ENCODE measurements around the gene MEIOC. TPM values are rescaled to one million over a fixed set of nuclear protein-coding genes. Genes with fewer than 3 reads are reported as not detected.
"Not testable (repeated sequence)": the region's sequence is repeated elsewhere in the genome, so short reads cannot be mapped to it uniquely, and the experiment has no call there.

Gene MEIOC
- total RNA-seq, 2 experiments from 2014 or later: 0.16 to 0.25 TPM

DNA sequence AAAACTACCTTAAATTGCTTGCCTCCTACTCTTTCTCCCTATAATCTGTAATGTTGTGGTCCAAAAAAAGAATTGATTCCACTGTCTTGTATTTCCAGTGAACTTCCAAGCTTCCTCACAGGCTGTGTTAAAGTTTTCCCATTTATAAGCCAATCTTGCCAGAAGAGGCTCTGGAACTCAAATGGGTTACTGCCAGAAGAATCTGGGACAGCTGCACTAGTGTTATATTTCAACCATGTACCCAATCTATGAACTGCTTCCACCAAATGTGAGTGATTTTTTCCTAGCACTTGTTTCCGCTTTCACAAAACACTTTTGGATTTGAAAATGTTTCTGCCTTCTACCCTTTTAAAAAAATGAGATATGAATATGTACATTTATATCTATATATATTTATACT lies 31.5 kb downstream of the MEIOC start:
- intact Hi-C loops (cut with micrococcal nuclease): no loop called here
- TF ChIP-seq, protein P1, sequence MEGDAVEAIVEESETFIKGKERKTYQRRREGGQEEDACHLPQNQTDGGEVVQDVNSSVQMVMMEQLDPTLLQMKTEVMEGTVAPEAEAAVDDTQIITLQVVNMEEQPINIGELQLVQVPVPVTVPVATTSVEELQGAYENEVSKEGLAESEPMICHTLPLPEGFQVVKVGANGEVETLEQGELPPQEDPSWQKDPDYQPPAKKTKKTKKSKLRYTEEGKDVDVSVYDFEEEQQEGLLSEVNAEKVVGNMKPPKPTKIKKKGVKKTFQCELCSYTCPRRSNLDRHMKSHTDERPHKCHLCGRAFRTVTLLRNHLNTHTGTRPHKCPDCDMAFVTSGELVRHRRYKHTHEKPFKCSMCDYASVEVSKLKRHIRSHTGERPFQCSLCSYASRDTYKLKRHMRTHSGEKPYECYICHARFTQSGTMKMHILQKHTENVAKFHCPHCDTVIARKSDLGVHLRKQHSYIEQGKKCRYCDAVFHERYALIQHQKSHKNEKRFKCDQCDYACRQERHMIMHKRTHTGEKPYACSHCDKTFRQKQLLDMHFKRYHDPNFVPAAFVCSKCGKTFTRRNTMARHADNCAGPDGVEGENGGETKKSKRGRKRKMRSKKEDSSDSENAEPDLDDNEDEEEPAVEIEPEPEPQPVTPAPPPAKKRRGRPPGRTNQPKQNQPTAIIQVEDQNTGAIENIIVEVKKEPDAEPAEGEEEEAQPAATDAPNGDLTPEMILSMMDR (IDR thresholded peaks at IDR 0.05): no peak
- Mint-ChIP-seq H3K4me1 (ENCODE audit: low read depth) (peaks cover 22% of the 10 kb centered on the region), H3K9me3 (no peaks in the 10 kb centered on the region), H3K27me3 (no peaks in the 10 kb centered on the region), H3K36me3 (ENCODE audit: low read depth) (peaks cover 18% of the 10 kb centered on the region), H3K4me3 (no peak overlapping the region), H3K27ac (no peak overlapping the region)
- ChIA-PET CTCF (interaction anchor here (1.4 kb wide), 2 partner anchors 16 to 176 kb away, joined by 3 to 5 read pairs; no protein-coding TSS in a partner anchor), POLR2A (interaction anchor here (0.6 kb wide), 1 partner anchor 89 kb away, joined by 3 read pairs; no protein-coding TSS in a partner anchor)
- DNase-seq: no peak
- ATAC-seq: no peak

DNA sequence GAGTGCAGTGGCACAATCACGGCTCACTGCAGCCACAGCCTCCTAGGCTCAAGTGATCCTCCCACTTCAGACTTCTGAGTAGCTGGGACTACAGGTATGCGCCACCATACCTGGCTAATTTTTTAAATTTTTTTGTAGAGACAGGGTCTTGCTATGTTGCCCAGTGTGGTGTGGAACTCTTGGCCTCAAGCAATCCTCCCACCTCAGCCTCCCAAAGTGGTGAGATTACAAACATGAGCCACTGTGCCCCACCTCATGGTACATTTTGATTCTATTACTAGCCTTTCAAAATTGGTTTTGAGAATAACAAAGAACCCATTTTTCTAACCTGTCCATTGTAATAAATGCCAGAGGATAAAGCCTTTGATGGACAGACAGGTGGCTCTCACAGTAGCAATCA lies 31.9 kb downstream of the MEIOC start:
- TF ChIP-seq, protein P1 (IDR thresholded peaks at IDR 0.05): no peak
- ChIA-PET CTCF (interaction anchor here (0.9 to 1.4 kb wide), 7 partner anchors 16 to 243 kb away, joined by 3 to 5 read pairs (median 3); no protein-coding TSS in a partner anchor), POLR2A (interaction anchor here (1.1 to 1.6 kb wide), 3 partner anchors 20 to 184 kb away, joined by 3 to 6 read pairs (median 5); partner anchors contain the start of gene DBF4B)
- Mint-ChIP-seq H3K36me3 (ENCODE audit: low read depth) (peaks cover 16% of the 10 kb centered on the region), H3K4me1 (ENCODE audit: low read depth) (peaks cover 22% of the 10 kb centered on the region), H3K27me3 (no peaks in the 10 kb centered on the region), H3K9me3 (no peaks in the 10 kb centered on the region), H3K27ac (no peak overlapping the region), H3K4me3 (peak overlapping the region; percentile 97)
- ATAC-seq (no peak), DNase-seq (no peak)
- intact Hi-C loops (cut with micrococcal nuclease): no loop called here

DNA sequence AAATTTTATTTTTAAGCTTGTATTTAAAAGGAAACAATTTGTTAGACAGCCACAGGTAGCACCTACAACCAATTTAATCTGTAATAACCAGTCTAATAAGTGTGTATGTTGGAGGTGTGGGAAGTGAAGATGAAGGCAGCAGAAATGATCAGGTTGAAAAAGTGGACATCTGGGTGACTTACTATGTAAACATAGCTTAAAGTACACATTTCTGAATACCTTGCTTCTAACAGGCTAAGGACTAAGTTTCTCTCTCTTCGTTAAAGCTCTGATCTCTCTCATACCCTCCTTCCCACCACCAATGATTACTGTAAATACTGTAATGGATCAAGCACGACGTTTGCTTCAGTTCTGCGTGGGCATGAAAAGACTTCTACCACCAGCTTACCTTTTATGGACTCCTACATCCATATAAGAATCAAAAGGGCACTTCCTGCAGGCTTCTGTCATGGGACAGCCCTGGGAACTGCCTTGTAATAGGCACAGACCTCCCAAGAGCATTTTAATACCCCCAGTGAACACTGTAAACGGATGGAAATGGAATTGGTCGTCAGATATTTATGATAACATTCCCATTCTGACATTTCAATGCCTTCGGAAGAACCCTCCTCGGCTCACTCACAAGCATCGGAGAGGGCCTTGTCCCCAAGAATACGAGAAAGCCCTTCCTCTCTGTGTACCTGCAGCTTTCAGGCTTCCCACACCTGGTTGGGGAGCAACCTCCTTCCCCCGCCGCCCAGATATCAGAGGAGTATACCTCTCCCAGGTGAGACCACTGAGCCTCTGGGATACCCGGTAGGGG lies 32.6 kb downstream of the MEIOC start:
- peak overlapping the region; percentile 97 for H3K4me3 Mint-ChIP-seq
- intact Hi-C loops (cut with micrococcal nuclease): no loop called here
- ChIA-PET CTCF (interaction anchor here (0.9 to 1.4 kb wide), 7 partner anchors 17 to 243 kb away, joined by 3 to 5 read pairs (median 3); no protein-coding TSS in a partner anchor), POLR2A (interaction anchor here (1.0 to 1.6 kb wide), 5 partner anchors 20 to 185 kb away, joined by 3 to 6 read pairs (median 3); partner anchors contain the start of gene DBF4B)
- H3K4me1 Mint-ChIP-seq (ENCODE audit: low read depth): peaks cover 16% of the 10 kb centered on the region
- H3K27ac Mint-ChIP-seq: peak overlapping the region; percentile 89
- TF ChIP-seq, protein P1 (IDR thresholded peaks at IDR 0.05): no peak
- peak; percentile 7 for ATAC-seq
- DNase-seq: no peak
- no peaks in the 10 kb centered on the region for H3K27me3 Mint-ChIP-seq
- H3K36me3 Mint-ChIP-seq (ENCODE audit: low read depth): peaks cover 9% of the 10 kb centered on the region
- H3K9me3 Mint-ChIP-seq: no peaks in the 10 kb centered on the region

DNA sequence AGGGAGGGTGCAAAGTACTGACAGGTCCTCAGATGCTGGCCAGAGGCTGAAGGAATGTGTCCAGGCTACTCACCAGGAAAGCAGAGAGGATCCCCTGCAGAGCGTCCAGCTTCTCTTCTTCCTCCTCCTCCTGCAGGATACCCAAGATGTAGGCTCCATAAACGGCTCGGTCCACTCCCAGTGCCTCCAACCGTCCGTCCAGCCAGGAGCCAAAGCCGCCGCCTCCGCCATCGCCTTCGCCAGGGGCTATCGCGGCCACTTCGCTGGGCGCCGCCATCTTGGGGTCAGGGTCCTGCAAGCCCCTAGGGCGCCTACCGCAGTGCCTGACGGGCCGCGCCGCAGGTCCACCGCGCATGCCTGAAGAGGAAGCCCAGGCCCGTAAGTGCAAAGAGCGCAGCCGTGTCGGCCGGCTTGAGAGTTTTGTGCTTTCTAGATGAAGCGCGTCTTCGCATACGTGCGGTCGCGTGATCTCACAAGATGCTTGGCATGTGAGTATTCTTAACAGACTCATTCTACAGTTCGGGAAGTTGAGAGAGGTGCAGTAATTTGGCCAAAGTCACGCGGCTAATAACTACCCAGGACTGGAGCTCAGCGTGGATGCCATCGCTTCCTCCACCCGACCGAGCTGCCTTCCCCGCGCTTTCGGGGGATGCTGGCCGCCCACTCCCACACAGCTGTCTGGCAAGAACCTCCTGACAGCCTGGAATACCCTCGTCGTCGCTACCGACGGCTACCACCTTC lies 33.4 kb downstream of the MEIOC start, which contains the start of gene CCDC43:
Gene CCDC43 (minus strand): TSS at position 300 of the 741 bp plus-strand sequence. CDS start 23 bp downstream, at position 277.
- ChIA-PET CTCF (interaction anchor here (1.2 to 2.1 kb wide), 4 partner anchors 17 to 156 kb away, joined by 3 to 7 read pairs (median 6); no protein-coding TSS in a partner anchor), POLR2A (interaction anchor here (0.5 to 2.4 kb wide), 10 partner anchors 18 to 260 kb away, joined by 3 to 13 read pairs (median 3); partner anchors contain the start of gene DBF4B)
- intact Hi-C loops (cut with micrococcal nuclease): no loop called here
- peaks cover 8% of the 10 kb centered on the region for H3K36me3 Mint-ChIP-seq (ENCODE audit: low read depth)
- H3K27ac Mint-ChIP-seq: peak within 1 kb of the TSS; percentile 89
- H3K4me1 Mint-ChIP-seq (ENCODE audit: low read depth): peaks cover 14% of the 10 kb centered on the region
- no peaks in the 10 kb centered on the region for H3K9me3 Mint-ChIP-seq
- ATAC-seq (peak; percentile 99), DNase-seq (peak; percentile 95)
- no peaks in the 10 kb centered on the region for H3K27me3 Mint-ChIP-seq
- H3K4me3 Mint-ChIP-seq: peak within 1 kb of the TSS; percentile 97
- TF ChIP-seq, protein P1 (IDR thresholded peaks at IDR 0.05): no peak

DNA sequence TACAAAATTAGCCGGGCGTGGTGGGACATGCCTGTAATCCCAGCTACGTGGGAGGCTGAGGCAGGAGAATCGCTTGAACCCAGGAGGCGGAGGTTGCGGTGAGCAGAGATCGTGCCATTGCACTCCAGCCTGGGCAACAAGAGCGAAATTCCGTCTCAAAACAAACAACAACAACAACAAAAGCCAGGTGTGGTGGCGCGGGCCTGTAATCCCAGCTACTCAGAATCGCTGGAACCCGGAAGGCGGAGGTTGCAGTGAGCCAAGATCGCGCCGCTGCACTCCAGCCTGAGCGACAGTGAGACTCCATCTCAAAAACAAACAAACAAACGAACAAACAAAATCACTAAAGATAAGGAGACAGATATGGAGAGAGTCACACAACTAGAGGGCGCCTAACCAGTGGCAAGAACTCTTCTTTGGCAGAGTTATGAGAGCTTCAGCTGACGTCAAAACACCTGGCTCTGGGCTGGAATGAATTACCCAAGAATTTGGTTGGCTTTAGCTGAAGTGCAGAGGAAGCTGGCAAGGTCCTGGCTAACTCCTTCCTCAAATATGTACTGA lies 34.6 kb downstream of the MEIOC start:
- POLR2A ChIA-PET: interaction anchor here (0.6 to 2.4 kb wide), 3 partner anchors 10 to 17 kb away, joined by 3 to 13 read pairs (median 3); partner anchors contain the start of gene DBF4B
- ATAC-seq; H3K27me3 Mint-ChIP-seq; H3K9me3 Mint-ChIP-seq; H3K36me3 Mint-ChIP-seq (ENCODE audit: low read depth); intact Hi-C loops (cut with micrococcal nuclease): not testable (repeated sequence)
- CTCF ChIA-PET: interaction anchor here (0.7 to 2.1 kb wide), 8 partner anchors 8 to 440 kb away, joined by 3 to 10 read pairs (median 4); partner anchors contain the start of gene DBF4B
- Mint-ChIP-seq H3K27ac (peak overlapping the region; percentile 89), H3K4me1 (ENCODE audit: low read depth) (peaks cover 14% of the 10 kb centered on the region), H3K4me3 (peak overlapping the region; percentile 97)
- peak; percentile 31 for DNase-seq

Measured in activated CD8-positive, alpha-beta T cell treated with anti-CD3 and anti-CD28 coated beads for 36 hours (primary cell).